ENCODE measurements around the gene AFF3. TPM values are rescaled to one million over a fixed set of nuclear protein-coding genes. Genes with fewer than 3 reads are reported as not detected.
"Not testable (repeated sequence)": the region's sequence is repeated elsewhere in the genome, so short reads cannot be mapped to it uniquely, and the experiment has no call there.

AFF3 gene
- total RNA-seq, 1 donor from 2014 or later = 12.2 TPM

DNA sequence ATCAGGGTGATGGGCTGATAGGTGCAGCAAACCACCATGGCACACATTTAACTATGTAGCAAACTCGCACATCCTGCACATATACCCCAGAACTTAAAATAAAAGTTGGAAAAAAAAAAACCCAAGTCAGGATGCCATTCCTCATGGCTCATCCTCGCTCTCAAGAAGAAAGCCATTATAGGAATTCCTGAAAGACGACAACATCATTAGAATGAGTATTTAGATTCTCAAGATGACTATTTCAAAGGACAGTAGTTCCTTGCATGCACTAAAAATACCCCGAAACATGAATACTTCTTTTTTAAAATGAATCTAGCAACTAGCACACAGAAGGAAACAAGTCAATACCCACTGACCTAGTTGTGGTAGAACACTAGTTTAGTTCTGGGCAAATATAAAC, 366.8 kb downstream of the AFF3 start:
- Mint-ChIP-seq H3K27ac (ENCODE audit: unreplicated experiment) (no peak overlapping the region), H3K4me1 (ENCODE audit: unreplicated experiment) (peaks cover 7% of the 10 kb centered on the region), H3K27me3 (ENCODE audit: unreplicated experiment) (no peaks in the 10 kb centered on the region), H3K9me3 (ENCODE audit: unreplicated experiment) (no peaks in the 10 kb centered on the region), H3K36me3 (ENCODE audit: low read depth, unreplicated experiment) (peaks cover 8% of the 10 kb centered on the region), H3K4me3 (ENCODE audit: unreplicated experiment) (no peak overlapping the region)
- no peak for DNase-seq (ENCODE audit: low spot score)
- TF ChIP-seq, protein P1, sequence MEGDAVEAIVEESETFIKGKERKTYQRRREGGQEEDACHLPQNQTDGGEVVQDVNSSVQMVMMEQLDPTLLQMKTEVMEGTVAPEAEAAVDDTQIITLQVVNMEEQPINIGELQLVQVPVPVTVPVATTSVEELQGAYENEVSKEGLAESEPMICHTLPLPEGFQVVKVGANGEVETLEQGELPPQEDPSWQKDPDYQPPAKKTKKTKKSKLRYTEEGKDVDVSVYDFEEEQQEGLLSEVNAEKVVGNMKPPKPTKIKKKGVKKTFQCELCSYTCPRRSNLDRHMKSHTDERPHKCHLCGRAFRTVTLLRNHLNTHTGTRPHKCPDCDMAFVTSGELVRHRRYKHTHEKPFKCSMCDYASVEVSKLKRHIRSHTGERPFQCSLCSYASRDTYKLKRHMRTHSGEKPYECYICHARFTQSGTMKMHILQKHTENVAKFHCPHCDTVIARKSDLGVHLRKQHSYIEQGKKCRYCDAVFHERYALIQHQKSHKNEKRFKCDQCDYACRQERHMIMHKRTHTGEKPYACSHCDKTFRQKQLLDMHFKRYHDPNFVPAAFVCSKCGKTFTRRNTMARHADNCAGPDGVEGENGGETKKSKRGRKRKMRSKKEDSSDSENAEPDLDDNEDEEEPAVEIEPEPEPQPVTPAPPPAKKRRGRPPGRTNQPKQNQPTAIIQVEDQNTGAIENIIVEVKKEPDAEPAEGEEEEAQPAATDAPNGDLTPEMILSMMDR (IDR thresholded peaks at IDR 0.05; ENCODE audit: unreplicated experiment) = no peak

DNA sequence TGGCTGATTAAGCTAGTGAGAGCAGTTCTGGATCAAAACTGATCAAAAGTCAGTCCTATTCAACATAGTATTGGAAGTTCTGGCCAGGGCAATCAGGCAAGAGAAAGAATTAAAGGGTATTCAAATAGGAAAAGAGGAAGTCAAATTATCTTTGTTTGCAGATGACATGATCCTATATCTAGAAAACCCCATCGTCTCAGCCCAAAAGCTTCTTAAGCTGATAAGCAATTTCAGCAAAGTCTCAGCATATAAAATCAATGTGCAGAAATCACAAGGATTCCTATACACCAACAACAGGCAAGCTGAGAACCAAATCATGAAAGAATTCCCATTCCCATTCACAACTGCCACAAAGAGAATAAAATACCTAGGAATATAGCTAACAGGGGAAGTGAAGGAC, 368.7 kb downstream of the AFF3 start:
- H3K36me3 Mint-ChIP-seq (ENCODE audit: low read depth, unreplicated experiment); DNase-seq (ENCODE audit: low spot score); H3K9me3 Mint-ChIP-seq (ENCODE audit: unreplicated experiment); H3K4me3 Mint-ChIP-seq (ENCODE audit: unreplicated experiment); H3K27me3 Mint-ChIP-seq (ENCODE audit: unreplicated experiment); H3K27ac Mint-ChIP-seq (ENCODE audit: unreplicated experiment); H3K4me1 Mint-ChIP-seq (ENCODE audit: unreplicated experiment): not testable (repeated sequence)

DNA sequence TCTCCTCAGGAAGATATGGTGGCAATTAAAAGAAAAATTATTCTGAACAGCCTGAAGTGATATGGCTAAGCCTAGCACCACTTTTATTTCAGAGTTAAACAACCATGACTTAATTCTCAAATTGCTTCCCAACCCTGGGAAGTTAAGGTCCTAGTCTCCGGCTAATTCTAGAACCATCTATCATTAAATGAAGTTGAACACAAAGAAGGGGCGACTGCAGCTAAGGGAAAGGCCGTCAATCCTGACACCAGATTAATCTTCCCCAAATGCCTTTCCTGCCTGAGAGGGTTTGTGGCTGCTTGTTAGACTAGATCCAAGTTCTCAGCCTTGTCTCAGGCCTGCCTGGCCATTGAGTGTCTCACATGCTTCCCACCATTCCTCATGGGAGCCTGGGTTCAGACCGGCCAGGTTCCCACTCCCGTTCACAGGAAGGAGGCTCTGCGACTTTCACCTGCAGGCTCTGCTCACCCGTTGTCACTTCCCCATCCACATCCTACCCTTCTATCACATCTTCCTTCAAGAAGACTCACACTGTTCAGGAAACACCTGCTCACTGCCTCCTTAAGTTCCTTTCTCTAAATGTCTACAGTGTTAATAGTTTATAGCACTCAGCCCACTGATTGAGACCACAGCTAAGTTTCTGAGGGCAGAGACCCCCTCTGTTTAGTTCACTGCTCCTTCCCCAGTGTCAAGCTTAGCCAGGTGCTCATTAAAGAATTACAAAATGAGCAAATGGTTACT, 369.6 kb downstream of the AFF3 start:
- Mint-ChIP-seq H3K27ac (ENCODE audit: unreplicated experiment) (no peak overlapping the region), H3K4me3 (ENCODE audit: unreplicated experiment) (no peak overlapping the region), H3K27me3 (ENCODE audit: unreplicated experiment) (no peaks in the 10 kb centered on the region), H3K4me1 (ENCODE audit: unreplicated experiment) (peaks cover 7% of the 10 kb centered on the region), H3K9me3 (ENCODE audit: unreplicated experiment) (no peaks in the 10 kb centered on the region), H3K36me3 (ENCODE audit: low read depth, unreplicated experiment) (no peaks in the 10 kb centered on the region)
- TF ChIP-seq, protein P1 (IDR thresholded peaks at IDR 0.05; ENCODE audit: unreplicated experiment) = no peak
- no peak for DNase-seq (ENCODE audit: low spot score)

DNA sequence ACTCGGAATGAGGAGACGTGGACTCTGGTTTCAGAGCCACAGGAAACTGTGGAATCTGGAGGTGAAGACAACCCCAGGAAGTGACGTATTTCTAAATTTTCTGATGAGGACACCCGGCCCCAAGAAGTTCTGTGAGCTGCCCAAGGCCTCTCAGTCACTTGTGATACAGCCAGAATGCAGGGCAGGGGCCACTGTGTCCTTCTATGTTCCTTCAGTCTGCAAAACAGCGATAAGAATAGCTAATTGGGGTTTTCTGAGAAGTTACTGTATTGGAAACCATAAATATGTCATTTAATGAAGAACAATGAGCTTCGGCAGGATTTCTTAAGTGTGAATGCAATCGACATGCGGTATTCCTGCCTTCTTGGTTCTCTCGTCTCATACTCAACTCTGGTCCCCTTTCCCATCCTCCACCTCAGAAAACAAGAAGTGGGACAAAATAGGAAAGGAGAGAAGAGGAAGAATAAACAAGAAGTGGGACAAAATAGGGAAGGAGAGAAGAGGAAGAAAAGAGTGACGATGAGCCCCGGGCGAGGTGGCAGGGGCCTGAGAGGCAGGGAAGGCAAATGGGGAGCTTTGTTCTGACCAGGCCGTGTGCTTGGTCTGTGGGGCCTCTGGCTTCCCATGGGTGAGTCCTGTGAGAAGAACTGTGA, 370.6 kb downstream of the AFF3 start:
- TF ChIP-seq, protein P1 (IDR thresholded peaks at IDR 0.05; ENCODE audit: unreplicated experiment) = no peak
- no peaks in the 10 kb centered on the region for H3K27me3 Mint-ChIP-seq (ENCODE audit: unreplicated experiment)
- DNase-seq (ENCODE audit: low spot score) = no peak
- H3K4me3 Mint-ChIP-seq (ENCODE audit: unreplicated experiment) = no peak overlapping the region
- no peaks in the 10 kb centered on the region for H3K9me3 Mint-ChIP-seq (ENCODE audit: unreplicated experiment)
- H3K27ac Mint-ChIP-seq (ENCODE audit: unreplicated experiment) = no peak overlapping the region
- no peaks in the 10 kb centered on the region for H3K36me3 Mint-ChIP-seq (ENCODE audit: low read depth, unreplicated experiment)
- peaks cover 7% of the 10 kb centered on the region for H3K4me1 Mint-ChIP-seq (ENCODE audit: unreplicated experiment)

DNA sequence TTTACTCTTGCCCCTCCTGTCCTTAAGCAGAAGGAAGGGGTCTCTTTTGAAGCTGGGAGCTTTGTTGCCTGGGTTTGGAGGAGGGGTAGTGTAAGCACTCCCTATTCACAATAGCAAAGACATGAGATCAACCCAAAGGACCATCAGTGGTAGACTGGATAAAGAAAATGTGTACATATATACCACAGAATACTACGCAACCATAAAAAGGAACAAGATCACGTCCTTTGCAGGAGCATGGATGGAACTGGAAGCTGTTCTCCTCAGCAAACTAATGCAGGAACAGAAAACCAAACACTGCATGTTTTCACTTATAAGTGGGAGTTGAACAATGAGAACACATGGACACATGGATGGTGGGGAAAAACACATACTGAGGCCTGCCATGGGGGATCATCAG, 371.5 kb downstream of the AFF3 start:
- H3K36me3 Mint-ChIP-seq (ENCODE audit: low read depth, unreplicated experiment) = no peaks in the 10 kb centered on the region
- no peak overlapping the region for H3K27ac Mint-ChIP-seq (ENCODE audit: unreplicated experiment)
- TF ChIP-seq, protein P1 (IDR thresholded peaks at IDR 0.05; ENCODE audit: unreplicated experiment) = no peak
- no peaks in the 10 kb centered on the region for H3K9me3 Mint-ChIP-seq (ENCODE audit: unreplicated experiment)
- H3K4me1 Mint-ChIP-seq (ENCODE audit: unreplicated experiment) = peaks cover 7% of the 10 kb centered on the region
- no peak for DNase-seq (ENCODE audit: low spot score)
- no peak overlapping the region for H3K4me3 Mint-ChIP-seq (ENCODE audit: unreplicated experiment)
- no peaks in the 10 kb centered on the region for H3K27me3 Mint-ChIP-seq (ENCODE audit: unreplicated experiment)
